ENCODE measurements around the gene ASTN1.

Gene ASTN1

GRCh38 chr1:177007437-177008161, 156.9 kb downstream of the ASTN1 start (continued):
- TF ChIP-seq ZNF354C (tag by site-specific recombination; IDR thresholded peaks at IDR 0.05; ENCODE audit: borderline replicate concordance, low read depth) (no peak), MYNN (tag by site-specific recombination; IDR thresholded peaks at IDR 0.05; ENCODE audit: borderline replicate concordance) (no peak), ZNF473 (tag by site-specific recombination; IDR thresholded peaks at IDR 0.05) (no peak), PRDM1 (tag by site-specific recombination; IDR thresholded peaks at IDR 0.05) (no peak)

- Histone ChIP-seq H3K4me3 (ENCODE audit: low read depth, low read length) (no peak overlapping the region), H3K36me3 (ENCODE audit: control insufficient read depth in 2 of 2, insufficient read depth in 1 of 2, low read length in 2 of 2) (no peaks in the 10 kb centered on the region), H3K9me3 (ENCODE audit: control insufficient read depth, insufficient read depth, low read depth, low read length) (no peaks in the 10 kb centered on the region), H3K4me1 (ENCODE audit: control insufficient read depth, insufficient read depth, low read length) (no peaks in the 10 kb centered on the region), H3K27ac (ENCODE audit: extremely low read depth, low read depth, low read length) (no peak overlapping the region)
- no peak for TF ChIP-seq ZIC2 (tag by site-specific recombination; IDR thresholded peaks at IDR 0.05)
- TF ChIP-seq ZNF747 (tag by site-specific recombination; IDR thresholded peaks at IDR 0.05): no peak
- TF ChIP-seq ZNF26 (tag by site-specific recombination; IDR thresholded peaks at IDR 0.05): no peak
- TF ChIP-seq ZNF692 (tag by site-specific recombination; IDR thresholded peaks at IDR 0.05): no peak
- no peak for TF ChIP-seq ZNF48 (tag by site-specific recombination; IDR thresholded peaks at IDR 0.05)
- TF ChIP-seq PRDM4 (tag by site-specific recombination; IDR thresholded peaks at IDR 0.05): no peak
- no peak for TF ChIP-seq ZBTB44 (tag by site-specific recombination; IDR thresholded peaks at IDR 0.05)
- TF ChIP-seq ZNF777 (tag by site-specific recombination; IDR thresholded peaks at IDR 0.05; ENCODE audit: borderline replicate concordance): no peak
- TF ChIP-seq ZNF513 (tag by site-specific recombination; IDR thresholded peaks at IDR 0.05): no peak
- TF ChIP-seq ZNF138 (tag by site-specific recombination; IDR thresholded peaks at IDR 0.05; ENCODE audit: borderline replicate concordance): no peak
- no peak for TF ChIP-seq ZNF555 (tag by site-specific recombination; conservative IDR thresholded peaks at IDR 0.05)
- no peak for TF ChIP-seq ZNF76 (tag by site-specific recombination; IDR thresholded peaks at IDR 0.05; ENCODE audit: borderline replicate concordance, low read depth)
- no peak for TF ChIP-seq ZFHX2 (tag by site-specific recombination; conservative IDR thresholded peaks at IDR 0.05)
- TF ChIP-seq ZNF501 (tag by site-specific recombination; IDR thresholded peaks at IDR 0.05): no peak
- no peak for TF ChIP-seq ZNF610 (tag by site-specific recombination; IDR thresholded peaks at IDR 0.05; ENCODE audit: borderline replicate concordance)
- no peak for TF ChIP-seq PATZ1 (tag by site-specific recombination; IDR thresholded peaks at IDR 0.05)
- TF ChIP-seq ZNF639 (tag by site-specific recombination; IDR thresholded peaks at IDR 0.05): no peak
- TF ChIP-seq ZEB2 (tag by site-specific recombination; IDR thresholded peaks at IDR 0.05): no peak
- ChIA-PET CTCF (no interaction called here), POLR2A (no interaction called here)
Measured at GRCh38 chr1:177002891-177003290, 161.6 kb downstream of the ASTN1 start.
